A549 (cell line): ENCODE results near the gene UPK1A. TPM values are rescaled to one million over a fixed set of nuclear protein-coding genes. Genes with fewer than 3 reads are reported as not detected.

Source experiments
- ATAC-seq, 2 experiments: fragments of 200-7000 bp in 1 of 2; fragments of >200 bp in 1 of 2; cut with Nextera tagmentation in 1 of 2; cut with Tn5 transposase in 1 of 2; 3 replicates each; pipeline versions ENCODE4 v1.8.0 to v1.9.1; 2018 to 2020; ENCODE audit warnings: mild to moderate bottlenecking in 1 of 2, moderate library complexity in 1 of 2
- CTCF ChIA-PET: fragments of 300-600 bp; sonication (Branson Sonifier 250); formaldehyde crosslinking; extraction: SDS; loops from one replicate; lab custom pipeline; 2021; ENCODE audit warnings: antibody characterized with exemption, inconsistent platforms; lab: Yijun Ruan, JAX
- POLR2A ChIA-PET: fragments of 350-600 bp; formaldehyde crosslinking; extraction: SDS; loops from one replicate; lab custom pipeline; 2021; ENCODE audit warnings: antibody characterized with exemption, inconsistent platforms; lab: Yijun Ruan, JAX
- DNase-seq, 2 experiments: peaks; one replicate each; pipeline versions ENCODE4 v3.0.0 to v3.0.0-alpha.2; 2011 to 2016; ENCODE audit warnings: low read depth in 1 of 2, low spot score in 1 of 2
- FAIRE-seq: peaks from 2 replicates; lab custom pipeline; 2011; peaks lifted over from hg19 to GRCh38; lab: Jason Lieb, UNC
- H3K27ac ChIP-seq, 2 experiments: fragments of >200 bp; sonication (Bioruptor Twin); formaldehyde crosslinking; 3 replicates each; pipeline ENCODE4 v1.5.1; 2016 to 2017
- H3K4me1 ChIP-seq: fragments of >200 bp; sonication (Bioruptor Twin); formaldehyde crosslinking; 3 replicates; pipeline ENCODE4 v1.6.1; 2016
- H3K4me2 ChIP-seq: fragments of >200 bp; sonication (Bioruptor Twin); formaldehyde crosslinking; 3 replicates; pipeline ENCODE4 v1.6.1; 2016
- H3K4me3 ChIP-seq: fragments of >200 bp; sonication (Bioruptor Twin); formaldehyde crosslinking; 3 replicates; pipeline ENCODE4 v1.5.1; 2016
- H3K9me3 ChIP-seq: fragments of >200 bp; sonication (Bioruptor Twin); formaldehyde crosslinking; 3 replicates; pipeline ENCODE4 v1.6.1; 2016
- BHLHE40 ChIP-seq: IDR thresholded peaks from 2 replicates; pipeline ENCODE4 v1.6.1; 2012; ENCODE audit warnings: low read depth, low read length, inconsistent platforms
- CBX8 ChIP-seq: fragments of 200-600 bp; sonication (generic); IDR thresholded peaks from 2 replicates; pipeline ENCODE4 v1.6.1; 2016
- CEBPB ChIP-seq, 2 experiments: fragments of >200 bp in 1 of 2; sonication (Bioruptor Twin) in 1 of 2; formaldehyde crosslinking in 1 of 2; IDR thresholded peaks; 2 replicates each; pipeline ENCODE4 v1.6.1; 2012 to 2016
- CHD2 ChIP-seq: fragments of 150-350 bp; IDR thresholded peaks from 2 replicates; pipeline ENCODE4 v1.6.1; 2014; ENCODE audit warnings: low read length; ENCODE audit not compliant: partially characterized antibody
- CHD4 ChIP-seq: fragments of 200-600 bp; sonication (generic); IDR thresholded peaks from 2 replicates; pipeline ENCODE4 v1.6.1; 2016; ENCODE audit warnings: antibody characterized with exemption, mild to moderate bottlenecking, borderline replicate concordance
- CTCF ChIP-seq: fragments of >200 bp; sonication (Bioruptor Twin); formaldehyde crosslinking; IDR thresholded peaks from 3 replicates; pipeline ENCODE4 v1.5.1; 2016
- EHF ChIP-seq: fragments of 250-450 bp; sonication (Bioruptor Pico); IDR thresholded peaks from 2 replicates; pipeline ENCODE4 v1.5.0; 2020; ENCODE audit warnings: mild to moderate bottlenecking
- EHMT2 ChIP-seq: fragments of 200-600 bp; sonication (generic); IDR thresholded peaks from 2 replicates; pipeline ENCODE4 v1.6.1; 2016; ENCODE audit warnings: antibody characterized with exemption, low read depth, mild to moderate bottlenecking, moderate library complexity
- ELK1 ChIP-seq: fragments of 150-350 bp; IDR thresholded peaks from 2 replicates; pipeline ENCODE4 v1.6.1; 2014; ENCODE audit warnings: low read depth, mild to moderate bottlenecking, low read length
- EP300 ChIP-seq, 2 experiments: fragments of >200 bp; sonication (Bioruptor Twin); formaldehyde crosslinking; IDR thresholded peaks; 2 replicates in 1 of 2; 3 replicates in 1 of 2; pipeline ENCODE4 v1.6.1; 2016 to 2017
- FOXS1 ChIP-seq: fragments of 250-450 bp; sonication (Bioruptor Pico); IDR thresholded peaks from 2 replicates; pipeline ENCODE4 v1.5.0; 2020; ENCODE audit warnings: mild to moderate bottlenecking, moderate library complexity
- JUNB ChIP-seq: fragments of >200 bp; sonication (Bioruptor Twin); formaldehyde crosslinking; IDR thresholded peaks from 2 replicates; pipeline ENCODE4 v1.6.1; 2016
- KDM1A ChIP-seq: fragments of 200-600 bp; sonication (generic); IDR thresholded peaks from 2 replicates; pipeline ENCODE4 v1.6.1; 2016; ENCODE audit warnings: low read depth, mild to moderate bottlenecking
- KDM5A ChIP-seq: fragments of 200-600 bp; sonication (generic); IDR thresholded peaks from 2 replicates; pipeline ENCODE4 v1.6.1; 2016; ENCODE audit warnings: antibody characterized with exemption, mild to moderate bottlenecking
- MAFK ChIP-seq: fragments of 450-650 bp; IDR thresholded peaks from 2 replicates; pipeline ENCODE4 v1.6.1; 2014; ENCODE audit not compliant: partially characterized antibody
- NPAS2 ChIP-seq: fragments of 250-450 bp; sonication (Bioruptor Pico); IDR thresholded peaks from 2 replicates; pipeline ENCODE4 v1.8.0; 2022; ENCODE audit warnings: mild to moderate bottlenecking, moderate library complexity, borderline replicate concordance
- NR3C1 ChIP-seq: fragments of >200 bp; sonication (Bioruptor Twin); formaldehyde crosslinking; IDR thresholded peaks from 3 replicates; pipeline ENCODE4 v1.6.1; 2017
- PBX3 ChIP-seq: IDR thresholded peaks from 2 replicates; pipeline ENCODE4 v1.6.1; 2012
- POLR2A ChIP-seq: IDR thresholded peaks from 2 replicates; pipeline ENCODE4 v1.6.1; 2012; ENCODE audit warnings: mild to moderate bottlenecking, low read length
- RAD21 ChIP-seq, 2 experiments: fragments of >200 bp in 1 of 2; sonication (Bioruptor Twin) in 1 of 2; formaldehyde crosslinking in 1 of 2; IDR thresholded peaks in 1 of 2; conservative IDR thresholded peaks in 1 of 2; 2 replicates in 1 of 2; 3 replicates in 1 of 2; pipeline ENCODE4 v1.6.1; 2012 to 2018; ENCODE audit warnings: inconsistent platforms in 1 of 2
- RCOR1 ChIP-seq: fragments of 150-350 bp; IDR thresholded peaks from 2 replicates; pipeline ENCODE4 v1.6.1; 2014; ENCODE audit warnings: antibody characterized with exemption, low read length, low read depth
- RNF2 ChIP-seq: fragments of 200-600 bp; sonication (generic); IDR thresholded peaks from 2 replicates; pipeline ENCODE4 v1.6.1; 2016; ENCODE audit warnings: low read depth, mild to moderate bottlenecking, antibody characterized with exemption, moderate library complexity, borderline replicate concordance
- SMC3 ChIP-seq: fragments of >200 bp; sonication (Bioruptor Twin); formaldehyde crosslinking; IDR thresholded peaks from 3 replicates; pipeline ENCODE4 v1.6.1; 2018; ENCODE audit warnings: inconsistent platforms
- SREBF2 ChIP-seq: fragments of 450-650 bp; IDR thresholded peaks from 2 replicates; pipeline ENCODE4 v1.6.1; 2014; ENCODE audit warnings: mild to moderate bottlenecking, moderate library complexity
- TFCP2L1 ChIP-seq: fragments of 250-450 bp; sonication (Bioruptor Pico); IDR thresholded peaks from 2 replicates; pipeline ENCODE4 v1.5.0; 2021; ENCODE audit warnings: mild to moderate bottlenecking
- TP53 ChIP-seq: fragments of 250-450 bp; sonication (Bioruptor Pico); IDR thresholded peaks from 2 replicates; pipeline ENCODE4 v1.5.0; 2021; ENCODE audit warnings: mild to moderate bottlenecking, moderate library complexity
- WGBS: methylation state at CpG from one replicate; pipeline ENCODE4 v1.1.6; 2017; ENCODE audit errors: missing lambda C conversion rate; 5-methylcytosine and 5-hydroxymethylcytosine counted together
- polyA minus RNA-seq: library from RNA; depleted of rRNA, polyadenylated mRNA; stranded (reverse); fragments of >200 nt; gene quantifications from 2 replicates; pipeline ENCODE4 v1.2.3, GENCODE V29; 2011; rRNA and poly(A)+ RNA removed
- polyA plus RNA-seq, 4 experiments: library from polyadenylated mRNA; depleted of rRNA in 3 of 4; stranded (reverse); fragments of >200 nt; fragmentation: RNase III in 1 of 4; extraction: RNeasy Plus Mini Kit Qiagen cat#74134 plus additional on column Dnase treatment in 1 of 4; gene quantifications; 2 replicates in 3 of 4; 3 replicates in 1 of 4; pipeline ENCODE4 v1.2.3, GENCODE V29; 2011 to 2017
- TF ChIP-seq, protein P1 (sequence below): fragments of >200 bp; sonication (Bioruptor Twin); formaldehyde crosslinking; IDR thresholded peaks from 3 replicates; pipeline ENCODE4 v1.6.1; 2016
- TF ChIP-seq, protein P2 (sequence below): fragments of 250-450 bp; sonication (Bioruptor Pico); IDR thresholded peaks from 2 replicates; pipeline ENCODE4 v1.5.0; 2020; ENCODE audit warnings: low read depth, mild to moderate bottlenecking, moderate library complexity

Gene UPK1A
- 0.78 and 1.4 TPM in 2 replicates for polyA plus RNA-seq (2011; rRNA removed)
- 0.65 and 0.79 TPM in 2 replicates for polyA plus RNA-seq (2012; cell fraction: cytosol; rRNA removed)
- 0.75 and 0.90 TPM in 2 replicates for polyA plus RNA-seq (2012; cell fraction: nucleus; rRNA removed)
- 0.37 to 0.44 TPM (median 0.39 TPM) in 3 replicates for polyA plus RNA-seq (2017; fragmentation: RNase III; extraction: RNeasy Plus Mini Kit Qiagen cat#74134 plus additional on column Dnase treatment)
- 0.83 and 0.92 TPM in 2 replicates for polyA minus RNA-seq

GRCh38 chr19:35666251-35666913 lies at the start of gene UPK1A:
TSS of gene UPK1A (plus strand) at chr19:35666517. CDS start at chr19:35666813, 296 bp downstream.
- ChIA-PET CTCF (interaction anchor here (1.0 to 2.4 kb wide), 7 partner anchors 8 to 314 kb away, joined by 3 to 11 read pairs (median 5); no protein-coding TSS in a partner anchor), POLR2A (no interaction called here)
- FAIRE-seq (no peak), DNase-seq (no peak), ATAC-seq (peak; percentile 16 to 19; a peak in 3 of 6 replicates)
- WGBS: 77% methylated on average over 16 of the region's 16 CpGs
- no peak within 1 kb of the TSS for H3K4me3 ChIP-seq
- H3K27ac ChIP-seq: no peak within 1 kb of the TSS
- no peaks in the 10 kb centered on the region for H3K4me1 ChIP-seq
- no peak within 1 kb of the TSS for H3K4me2 ChIP-seq
- H3K9me3 ChIP-seq: no peaks in the 10 kb centered on the region
- no peak for TF ChIP-seq CEBPB (IDR thresholded peaks at IDR 0.05)
- TF ChIP-seq JUNB: no peak
- TF ChIP-seq CBX8: no peak
- no peak for TF ChIP-seq EP300 (IDR thresholded peaks at IDR 0.05)
- TF ChIP-seq BHLHE40: no peak
- TF ChIP-seq, protein P1, sequence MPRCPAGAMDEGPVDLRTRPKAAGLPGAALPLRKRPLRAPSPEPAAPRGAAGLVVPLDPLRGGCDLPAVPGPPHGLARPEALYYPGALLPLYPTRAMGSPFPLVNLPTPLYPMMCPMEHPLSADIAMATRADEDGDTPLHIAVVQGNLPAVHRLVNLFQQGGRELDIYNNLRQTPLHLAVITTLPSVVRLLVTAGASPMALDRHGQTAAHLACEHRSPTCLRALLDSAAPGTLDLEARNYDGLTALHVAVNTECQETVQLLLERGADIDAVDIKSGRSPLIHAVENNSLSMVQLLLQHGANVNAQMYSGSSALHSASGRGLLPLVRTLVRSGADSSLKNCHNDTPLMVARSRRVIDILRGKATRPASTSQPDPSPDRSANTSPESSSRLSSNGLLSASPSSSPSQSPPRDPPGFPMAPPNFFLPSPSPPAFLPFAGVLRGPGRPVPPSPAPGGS: no peak
- TF ChIP-seq SREBF2: no peak
- TF ChIP-seq KDM1A: no peak
- no peak for TF ChIP-seq NR3C1
- no peak for TF ChIP-seq RNF2
- TF ChIP-seq TP53 (CRISPR knock-in tag): no peak
- TF ChIP-seq EHF (CRISPR knock-in tag): no peak
- no peak for TF ChIP-seq PBX3
- TF ChIP-seq TFCP2L1 (CRISPR knock-in tag): no peak
- TF ChIP-seq RCOR1: no peak
- TF ChIP-seq CHD4: no peak
- TF ChIP-seq EHMT2: no peak
- TF ChIP-seq ELK1: no peak

DNA sequence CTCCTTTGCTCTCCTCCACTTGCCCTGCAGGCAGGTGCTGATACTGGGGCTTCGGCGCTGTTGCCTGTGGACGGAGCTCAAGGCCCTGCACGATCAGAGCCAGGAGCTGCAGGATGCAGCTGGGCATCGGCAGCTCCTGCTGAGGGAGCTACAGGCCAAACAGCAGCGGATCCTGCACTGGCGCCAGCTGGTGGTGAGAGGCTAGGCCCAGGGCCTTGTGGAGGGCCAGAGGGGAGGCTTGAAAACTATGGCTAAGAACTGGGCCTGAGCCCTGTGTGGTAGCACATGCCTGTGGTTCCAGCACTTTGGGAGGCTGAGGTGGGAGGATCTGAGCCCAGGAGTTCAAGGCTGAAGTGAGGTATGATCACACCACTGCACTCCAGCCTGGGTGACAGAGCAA lies 47.5 kb upstream of the UPK1A start:
- Histone ChIP-seq H3K4me3 (no peak overlapping the region), H3K27ac (no peak overlapping the region), H3K4me2 (no peak overlapping the region), H3K4me1 (no peaks in the 10 kb centered on the region), H3K9me3 (no peaks in the 10 kb centered on the region)
- TF ChIP-seq CHD2: no peak
- no peak for TF ChIP-seq KDM5A
- no peak for TF ChIP-seq MAFK
- TF ChIP-seq FOXS1 (CRISPR knock-in tag): no peak
- TF ChIP-seq RAD21 (conservative IDR thresholded peaks at IDR 0.05 in 1 of 2, IDR thresholded peaks at IDR 0.05 in 1 of 2): peak; percentile 22 to 45; a peak in 3 of 5 replicates
- TF ChIP-seq SMC3: peak; percentile 40; the same call in 1 of the 3 replicates
- TF ChIP-seq, protein P1: no peak
- TF ChIP-seq TFCP2L1 (CRISPR knock-in tag): no peak
- TF ChIP-seq, protein P2, sequence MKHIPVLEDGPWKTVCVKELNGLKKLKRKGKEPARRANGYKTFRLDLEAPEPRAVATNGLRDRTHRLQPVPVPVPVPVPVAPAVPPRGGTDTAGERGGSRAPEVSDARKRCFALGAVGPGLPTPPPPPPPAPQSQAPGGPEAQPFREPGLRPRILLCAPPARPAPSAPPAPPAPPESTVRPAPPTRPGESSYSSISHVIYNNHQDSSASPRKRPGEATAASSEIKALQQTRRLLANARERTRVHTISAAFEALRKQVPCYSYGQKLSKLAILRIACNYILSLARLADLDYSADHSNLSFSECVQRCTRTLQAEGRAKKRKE (CRISPR knock-in tag): no peak
- no peak for TF ChIP-seq NPAS2 (CRISPR knock-in tag)
- no peak for TF ChIP-seq POLR2A
- TF ChIP-seq CTCF: peak; percentile 29; the same call in 1 of the 3 replicates
- WGBS: 72% methylated on average over 7 of the region's 7 CpGs
- ATAC-seq (peak; percentile 59 to 81), DNase-seq (peak in 1 of 2 experiments; percentile 71), FAIRE-seq (no peak)
- ChIA-PET CTCF (interaction anchor here (0.6 to 2.2 kb wide), 10 partner anchors 12 to 281 kb away, joined by 3 to 14 read pairs (median 3); no protein-coding TSS in a partner anchor), POLR2A (no interaction called here)
